NB4 (cell line): Measurements from ENCODE around the gene ZFPM1.

Experiments used
- DNase-seq: peaks from one replicate; pipeline ENCODE4 v3.0.0; 2010; ENCODE audit warnings: low read depth
- H3K4me3 ChIP-seq: one replicate; pipeline ENCODE4 v1.5.1; 2011; ENCODE audit warnings: mild to moderate bottlenecking, low read depth, low read length, moderate library complexity
- CTCF ChIP-seq: IDR thresholded peaks from one replicate; pipeline ENCODE4 v1.5.1; 2012; ENCODE audit warnings: low read depth, low read length
- MAX ChIP-seq: IDR thresholded peaks from 2 replicates; pipeline ENCODE4 v1.6.1; 2011; ENCODE audit warnings: low read depth, low read length
- MYC ChIP-seq: IDR thresholded peaks from 2 replicates; pipeline ENCODE4 v1.6.1; 2011; ENCODE audit warnings: low read depth, low read length
- POLR2A ChIP-seq: IDR thresholded peaks from 2 replicates; pipeline ENCODE4 v1.6.1; 2011; ENCODE audit warnings: mild to moderate bottlenecking; ENCODE audit not compliant: insufficient read length; ENCODE audit errors: extremely low read depth

ZFPM1 gene

GRCh38 chr16:88568710-88569613, 115.9 kb downstream of the ZFPM1 start:
- H3K4me3 ChIP-seq, result peak overlapping the region; percentile 79
- TF ChIP-seq CTCF, result no peak
- no peak for TF ChIP-seq POLR2A
- no peak for TF ChIP-seq MYC
- TF ChIP-seq MAX, result no peak
- DNase-seq, result no peak

GRCh38 chr16:88569614-88569984, 116.5 kb downstream of the ZFPM1 start:
- peak; percentile 39 for DNase-seq
- TF ChIP-seq POLR2A, result no peak
- no peak for TF ChIP-seq CTCF
- TF ChIP-seq MAX, result no peak
- no peak for TF ChIP-seq MYC
- H3K4me3 ChIP-seq, result peak overlapping the region; percentile 79

- peak within 1 kb of the TSS; percentile 98 for H3K4me3 ChIP-seq
- TF ChIP-seq POLR2A (peak; percentile 69), MAX (peak; percentile 86), MYC (peak; percentile 49), CTCF (no peak)
- peak; percentile 97 for DNase-seq
Measured at GRCh38 chr16:88569985-88570690, 117.1 kb downstream of the ZFPM1 start, which contains the start of gene ZC3H18. TSS of gene ZC3H18 (plus strand) at chr16:88570403. CDS start at chr16:88577124, 6,721 bp downstream.

GRCh38 chr16:88570691-88571092, 117.6 kb downstream of the ZFPM1 start:
- H3K4me3 ChIP-seq, result peak overlapping the region; percentile 98
- no peak for TF ChIP-seq POLR2A
- no peak for TF ChIP-seq CTCF
- DNase-seq, result peak; percentile 55

- H3K4me3 ChIP-seq, result no peak overlapping the region
- no peak for TF ChIP-seq POLR2A
- TF ChIP-seq CTCF, result no peak
- TF ChIP-seq MAX, result no peak
- TF ChIP-seq MYC, result no peak
- no peak for DNase-seq
Measured at GRCh38 chr16:88575251-88575650, 122.2 kb downstream of the ZFPM1 start.
